Brain microvascular endothelial cell (primary cell): ENCODE data around the gene ADCY5.

ENCODE experiments used
- DNase-seq: peaks from one replicate; pipeline ENCODE4 v3.0.0-alpha.2; 2020
- H3K27ac ChIP-seq: fragments of 250-450 bp; sonication (Bioruptor Pico); 2 replicates; pipeline ENCODE4 v1.5.1; 2020; ENCODE audit warnings: mild to moderate bottlenecking, moderate library complexity
- H3K27me3 ChIP-seq: fragments of 250-450 bp; sonication (Bioruptor Pico); replicated peaks from 2 replicates; pipeline ENCODE4 v1.5.1; 2020; ENCODE audit warnings: mild to moderate bottlenecking
- H3K36me3 ChIP-seq: fragments of 250-450 bp; sonication (Bioruptor Pico); replicated peaks from 2 replicates; pipeline ENCODE4 v1.5.1; 2020; ENCODE audit warnings: mild to moderate bottlenecking
- H3K4me3 ChIP-seq: 2 replicates; pipeline ENCODE4 v1.5.1; 2011; ENCODE audit warnings: low read depth, mild to moderate bottlenecking, control low read depth, low read length, moderate library complexity
- CTCF ChIP-seq: IDR thresholded peaks from 2 replicates; pipeline ENCODE4 v1.5.1; 2011; ENCODE audit warnings: low read depth, mild to moderate bottlenecking, moderate library complexity, low read length, control low read depth, inconsistent platforms; ENCODE audit errors: missing control alignments
- in situ Hi-C: cut with HindIII; loops from 2 replicates; pipeline ENCODE4 v1.10.0; 2017; ENCODE audit warnings: low sequenced_read_pairs, low pct_ligation_motif_present

The ADCY5 gene

GRCh38 chr3:123486460-123486859, 37.6 kb upstream of the ADCY5 start:
- H3K36me3 ChIP-seq = no peaks in the 10 kb centered on the region
- no peak for DNase-seq
- in situ Hi-C loops = no loop called here
- TF ChIP-seq CTCF = no peak
- no peak overlapping the region for H3K4me3 ChIP-seq
- no peak overlapping the region for H3K27ac ChIP-seq
- no peaks in the 10 kb centered on the region for H3K27me3 ChIP-seq

GRCh38 chr3:123485551-123485950, 36.7 kb upstream of the ADCY5 start:
- no peak for DNase-seq
- no peak overlapping the region for H3K4me3 ChIP-seq
- H3K27me3 ChIP-seq = no peaks in the 10 kb centered on the region
- in situ Hi-C loops = no loop called here
- no peak overlapping the region for H3K27ac ChIP-seq
- no peaks in the 10 kb centered on the region for H3K36me3 ChIP-seq
- TF ChIP-seq CTCF = no peak

GRCh38 chr3:123483146-123483545, 34.3 kb upstream of the ADCY5 start:
- Histone ChIP-seq H3K27me3 (peaks cover 5% of the 10 kb centered on the region), H3K36me3 (no peaks in the 10 kb centered on the region), H3K4me3 (no peak overlapping the region), H3K27ac (no peak overlapping the region)
- no peak for TF ChIP-seq CTCF
- DNase-seq = no peak
- in situ Hi-C loops = no loop called here

GRCh38 chr3:123481722-123482457, 33.0 kb upstream of the ADCY5 start:
- peaks cover 5% of the 10 kb centered on the region for H3K27me3 ChIP-seq
- in situ Hi-C loops = no loop called here
- H3K36me3 ChIP-seq = no peaks in the 10 kb centered on the region
- DNase-seq = no peak
- no peak overlapping the region for H3K4me3 ChIP-seq
- TF ChIP-seq CTCF = no peak
- H3K27ac ChIP-seq = no peak overlapping the region

DNA sequence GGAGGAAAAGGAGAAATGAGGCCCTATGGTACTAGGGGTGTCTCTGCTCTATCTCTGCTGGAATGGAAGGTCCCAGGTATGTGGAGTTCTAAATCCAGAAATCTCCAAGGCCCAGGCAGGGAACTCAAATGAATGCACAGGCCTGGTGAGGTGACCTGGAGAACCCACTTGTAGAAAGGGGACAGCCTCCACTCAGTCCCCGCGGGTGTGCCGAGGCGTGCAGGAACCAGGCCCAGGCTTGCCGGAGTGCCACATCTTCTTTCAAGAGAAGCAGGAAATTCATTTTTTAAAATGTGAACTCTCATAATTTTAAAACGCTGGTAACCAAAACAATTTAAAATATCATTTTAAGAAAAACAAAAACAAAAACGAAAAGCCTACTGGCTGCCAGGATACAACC, 32.2 kb upstream of the ADCY5 start:
- Histone ChIP-seq H3K36me3 (no peaks in the 10 kb centered on the region), H3K27ac (no peak overlapping the region), H3K4me3 (no peak overlapping the region), H3K27me3 (peaks cover 5% of the 10 kb centered on the region)
- TF ChIP-seq CTCF = no peak
- in situ Hi-C loops = no loop called here
- no peak for DNase-seq

DNA sequence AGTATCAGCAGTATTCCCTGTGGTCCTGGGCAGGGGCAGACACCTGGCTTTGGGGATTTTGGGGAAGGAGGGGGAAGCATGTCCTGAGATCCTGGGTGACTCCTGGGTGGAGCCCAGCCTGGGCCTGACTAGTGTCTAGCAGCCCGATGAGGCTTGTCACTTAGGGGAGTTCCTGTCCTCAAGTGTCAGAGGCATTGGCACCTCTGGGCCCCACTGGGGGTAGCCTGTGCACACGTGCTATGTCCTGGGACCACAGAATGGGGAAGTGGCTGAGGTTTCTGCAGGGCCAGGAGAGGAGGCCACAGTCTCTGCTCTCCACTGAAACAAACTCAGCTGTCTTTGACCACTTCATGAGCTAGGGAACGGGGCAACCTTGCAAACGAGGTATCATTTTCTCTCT, 31.5 kb upstream of the ADCY5 start:
- no peak for DNase-seq
- Histone ChIP-seq H3K4me3 (no peak overlapping the region), H3K27ac (no peak overlapping the region), H3K27me3 (peaks cover 5% of the 10 kb centered on the region), H3K36me3 (no peaks in the 10 kb centered on the region)
- in situ Hi-C loops = no loop called here
- TF ChIP-seq CTCF = no peak
